ENCODE measurements around the gene PTTG1IP.
"Not testable (repeated sequence)": the region's sequence is repeated elsewhere in the genome, so short reads cannot be mapped to it uniquely, and the experiment has no call there.

PTTG1IP gene

DNA sequence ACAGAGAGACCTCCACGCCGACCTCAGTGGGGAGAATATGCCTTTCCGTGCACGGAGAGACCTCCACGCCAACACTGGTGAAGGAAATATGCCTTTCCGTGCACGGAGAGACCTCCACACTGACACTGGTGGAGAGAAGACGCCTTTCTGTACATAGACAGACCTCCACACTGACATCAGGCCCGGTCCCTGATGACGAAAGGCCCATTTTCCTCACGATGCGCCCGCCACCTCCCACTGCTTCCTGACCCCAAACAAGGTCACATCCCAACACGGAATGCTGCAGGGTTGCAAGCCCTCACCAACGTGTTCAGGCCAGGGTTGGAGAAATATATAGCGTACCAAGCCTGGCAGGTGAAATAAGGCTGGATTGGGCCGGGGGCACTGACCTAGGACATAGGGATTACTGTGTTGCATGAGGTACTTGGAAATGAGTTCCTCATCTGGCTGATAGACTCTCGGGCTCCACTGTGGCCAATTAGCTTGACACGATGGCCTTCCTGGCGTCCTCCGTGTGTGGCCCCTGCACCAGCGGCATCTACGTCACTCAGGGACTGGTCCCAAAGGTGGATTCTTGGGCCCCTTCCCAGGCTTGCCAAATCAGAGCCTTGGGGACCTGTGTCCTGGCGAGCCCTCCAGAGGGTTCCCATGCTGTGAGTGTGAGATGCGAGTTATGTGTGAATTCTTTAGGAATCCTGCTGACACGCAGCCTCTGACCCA is 39.1 kb downstream of the PTTG1IP start:
- Histone ChIP-seq H2AFZ (ENCODE audit: low read depth) (no peak overlapping the region), H3K9ac (no peak overlapping the region)

DNA sequence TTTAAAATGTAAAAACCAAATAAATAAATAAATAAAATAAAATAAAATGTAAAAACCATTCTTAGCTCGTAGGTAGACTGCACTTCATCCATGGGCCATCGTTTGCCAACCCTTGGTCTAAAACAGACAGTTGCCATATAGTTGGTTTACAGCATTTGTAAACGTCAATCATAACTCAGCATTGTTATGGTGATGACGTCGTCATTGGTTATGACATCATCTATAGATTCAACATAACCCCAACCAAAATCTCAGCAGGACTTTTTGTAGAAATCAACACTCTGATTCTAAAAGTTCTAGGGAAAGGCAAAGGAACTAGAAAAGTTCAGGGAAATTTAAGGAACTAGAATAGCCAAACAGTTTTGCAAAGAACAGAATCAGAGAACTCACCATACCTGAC is 39.8 kb downstream of the PTTG1IP start:
- Histone ChIP-seq H3K79me2 (ENCODE audit: insufficient read depth, low read depth) (no peaks in the 10 kb centered on the region), H3K9ac (no peak overlapping the region), H4K20me1 (ENCODE audit: insufficient read depth) (no peaks in the 10 kb centered on the region), H3K4me3 (IDR thresholded peaks at IDR 0.05; ENCODE audit: insufficient read depth, low read depth, low read length) (no peak overlapping the region), H3K27ac (no peak overlapping the region), H3K4me1 (ENCODE audit: low read depth, poor library complexity, severe bottlenecking) (no peaks in the 10 kb centered on the region), H3K4me2 (no peak overlapping the region), H3K27me3 (ENCODE audit: insufficient read depth, low read depth) (peaks cover 69% of the 10 kb centered on the region), H2AFZ (ENCODE audit: low read depth) (no peak overlapping the region), H3K36me3 (ENCODE audit: insufficient read depth) (no peaks in the 10 kb centered on the region)
- TF ChIP-seq, protein P1, sequence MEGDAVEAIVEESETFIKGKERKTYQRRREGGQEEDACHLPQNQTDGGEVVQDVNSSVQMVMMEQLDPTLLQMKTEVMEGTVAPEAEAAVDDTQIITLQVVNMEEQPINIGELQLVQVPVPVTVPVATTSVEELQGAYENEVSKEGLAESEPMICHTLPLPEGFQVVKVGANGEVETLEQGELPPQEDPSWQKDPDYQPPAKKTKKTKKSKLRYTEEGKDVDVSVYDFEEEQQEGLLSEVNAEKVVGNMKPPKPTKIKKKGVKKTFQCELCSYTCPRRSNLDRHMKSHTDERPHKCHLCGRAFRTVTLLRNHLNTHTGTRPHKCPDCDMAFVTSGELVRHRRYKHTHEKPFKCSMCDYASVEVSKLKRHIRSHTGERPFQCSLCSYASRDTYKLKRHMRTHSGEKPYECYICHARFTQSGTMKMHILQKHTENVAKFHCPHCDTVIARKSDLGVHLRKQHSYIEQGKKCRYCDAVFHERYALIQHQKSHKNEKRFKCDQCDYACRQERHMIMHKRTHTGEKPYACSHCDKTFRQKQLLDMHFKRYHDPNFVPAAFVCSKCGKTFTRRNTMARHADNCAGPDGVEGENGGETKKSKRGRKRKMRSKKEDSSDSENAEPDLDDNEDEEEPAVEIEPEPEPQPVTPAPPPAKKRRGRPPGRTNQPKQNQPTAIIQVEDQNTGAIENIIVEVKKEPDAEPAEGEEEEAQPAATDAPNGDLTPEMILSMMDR (conservative IDR thresholded peaks at IDR 0.05; ENCODE audit: low read depth, low read length), result no peak

More for the DNA sequence above, 39.1 kb downstream of the PTTG1IP start:
- Histone ChIP-seq H3K4me2 (no peak overlapping the region), H3K27ac (no peak overlapping the region), H3K79me2 (ENCODE audit: insufficient read depth, low read depth) (no peaks in the 10 kb centered on the region), H3K4me1 (ENCODE audit: low read depth, poor library complexity, severe bottlenecking) (no peaks in the 10 kb centered on the region), H3K36me3 (ENCODE audit: insufficient read depth) (no peaks in the 10 kb centered on the region), H4K20me1 (ENCODE audit: insufficient read depth) (no peaks in the 10 kb centered on the region), H3K27me3 (ENCODE audit: insufficient read depth, low read depth) (peaks cover 62% of the 10 kb centered on the region), H3K4me3 (IDR thresholded peaks at IDR 0.05; ENCODE audit: insufficient read depth, low read depth, low read length) (no peak overlapping the region)
- TF ChIP-seq, protein P1 (conservative IDR thresholded peaks at IDR 0.05; ENCODE audit: low read depth, low read length), result no peak

DNA sequence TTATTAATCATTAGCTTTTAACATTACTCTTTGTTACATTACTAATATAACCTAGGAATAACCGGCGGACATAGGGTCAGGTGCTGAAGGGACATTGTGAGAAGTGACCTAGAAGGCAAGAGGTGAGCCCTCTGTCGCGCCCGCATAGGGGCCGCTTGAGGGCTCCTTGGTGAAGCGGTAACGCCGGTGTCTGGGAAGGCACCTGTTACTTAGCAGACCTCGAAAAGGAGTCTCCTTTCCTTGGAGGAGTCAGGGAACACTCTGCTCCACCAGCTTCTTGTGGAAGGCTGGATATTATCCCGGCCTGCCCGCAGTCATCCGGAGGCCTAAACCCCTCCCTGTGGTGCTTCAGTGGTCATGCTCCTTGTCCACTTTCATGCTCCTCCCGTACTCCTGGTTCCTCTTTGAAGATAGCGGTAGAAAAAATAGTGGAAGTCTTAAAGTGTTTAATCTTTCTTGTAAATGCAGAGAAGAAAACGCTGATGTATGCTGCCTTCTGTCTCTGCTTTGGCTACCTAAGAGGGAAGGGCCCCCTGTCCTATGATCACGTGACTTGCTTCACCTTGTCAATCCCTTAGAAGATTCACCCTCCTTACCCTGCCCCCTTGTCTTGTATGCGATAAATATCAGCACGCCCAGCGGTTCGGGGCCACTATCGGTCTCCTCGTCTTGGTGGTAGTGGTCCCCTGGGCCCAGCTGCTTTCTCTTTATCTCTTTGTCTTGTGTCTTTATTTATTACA is 40.8 kb downstream of the PTTG1IP start:
- not testable (repeated sequence) for H3K4me3 ChIP-seq (IDR thresholded peaks at IDR 0.05; ENCODE audit: insufficient read depth, low read depth, low read length); H3K79me2 ChIP-seq (ENCODE audit: insufficient read depth, low read depth); H3K4me1 ChIP-seq (ENCODE audit: low read depth, poor library complexity, severe bottlenecking); H3K4me2 ChIP-seq; H2AFZ ChIP-seq (ENCODE audit: low read depth); H4K20me1 ChIP-seq (ENCODE audit: insufficient read depth); H3K9ac ChIP-seq; H3K27ac ChIP-seq; H3K36me3 ChIP-seq (ENCODE audit: insufficient read depth)
- peaks cover 79% of the 10 kb centered on the region for H3K27me3 ChIP-seq (ENCODE audit: insufficient read depth, low read depth)

DNA sequence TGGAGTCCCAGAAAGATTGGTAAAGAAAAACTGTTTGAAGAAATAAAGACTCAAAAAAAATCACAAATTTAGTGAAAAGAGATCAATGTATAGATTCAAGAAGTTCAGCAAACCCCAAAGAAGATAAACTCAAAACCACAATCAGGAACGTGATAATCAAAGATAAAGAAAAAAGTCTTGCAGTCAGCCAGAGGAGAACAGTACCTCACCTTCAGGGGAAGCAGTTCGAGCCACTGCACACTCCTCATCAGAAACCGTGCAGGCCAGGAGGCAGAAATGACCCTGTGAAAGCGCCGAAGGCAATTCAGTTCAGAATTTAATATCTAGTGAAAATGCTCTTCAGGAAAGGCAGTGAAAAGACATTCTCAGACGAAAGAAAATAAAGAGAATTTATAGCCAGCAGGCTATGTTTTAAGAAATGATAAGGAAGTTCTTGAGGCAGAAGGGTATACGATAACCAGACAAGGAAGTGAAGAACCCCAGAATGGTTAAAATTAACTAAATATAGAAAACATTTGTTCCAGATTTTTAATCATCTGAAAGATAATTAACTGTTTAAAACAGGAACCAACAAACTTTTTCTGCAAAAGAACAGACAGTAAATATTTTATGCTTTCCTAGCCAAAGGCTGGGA is 42.1 kb downstream of the PTTG1IP start:
- no peak overlapping the region for H3K4me2 ChIP-seq
- no peaks in the 10 kb centered on the region for H4K20me1 ChIP-seq (ENCODE audit: insufficient read depth)

More for the DNA sequence above, 42.1 kb downstream of the PTTG1IP start:
- H3K27ac ChIP-seq, result no peak overlapping the region
- H3K4me3 ChIP-seq (IDR thresholded peaks at IDR 0.05; ENCODE audit: insufficient read depth, low read depth, low read length), result no peak overlapping the region
- H3K36me3 ChIP-seq (ENCODE audit: insufficient read depth), result no peaks in the 10 kb centered on the region
- TF ChIP-seq, protein P1 (conservative IDR thresholded peaks at IDR 0.05; ENCODE audit: low read depth, low read length), result no peak
- H3K27me3 ChIP-seq (ENCODE audit: insufficient read depth, low read depth), result peaks cover 88% of the 10 kb centered on the region
- no peak overlapping the region for H3K9ac ChIP-seq
- no peak overlapping the region for H2AFZ ChIP-seq (ENCODE audit: low read depth)
- no peaks in the 10 kb centered on the region for H3K4me1 ChIP-seq (ENCODE audit: low read depth, poor library complexity, severe bottlenecking)
- H3K79me2 ChIP-seq (ENCODE audit: insufficient read depth, low read depth), result no peaks in the 10 kb centered on the region
